Measurements from ENCODE around the gene ACAD10. TPM values are rescaled to one million over a fixed set of nuclear protein-coding genes. Genes with fewer than 3 reads are reported as not detected.
"Not testable (repeated sequence)": the region's sequence is repeated elsewhere in the genome, so short reads cannot be mapped to it uniquely, and the experiment has no call there.

The ACAD10 gene
- total RNA-seq, 4 donors from 2014 or later = 13.9 to 20.4 (median 16.6) TPM

GRCh38 chr12:111699962-111700361 lies 14.1 kb downstream of the ACAD10 start:
- intact Hi-C loops (cut with DNase I) = no loop called here

GRCh38 chr12:111705672-111706071 lies 19.8 kb downstream of the ACAD10 start:
- Histone ChIP-seq H3K27ac (no peak overlapping the region), H3K27me3 (no peaks in the 10 kb centered on the region), H3K4me1 (no peaks in the 10 kb centered on the region), H3K9me3 (no peaks in the 10 kb centered on the region), H3K36me3 (peaks cover 6 to 98% (median 11%) of the 10 kb centered on the region in 3 donors), H3K4me3 (no peak overlapping the region)
- intact Hi-C loops (cut with DNase I) = no loop called here
- no peak for DNase-seq
- TF ChIP-seq CTCF (IDR thresholded peaks at IDR 0.05) = no peak
- TF ChIP-seq POLR2A (IDR thresholded peaks at IDR 0.05) = no peak
- WGBS, 2 donors = 83 to 87% methylated on average over 5 of the region's 5 CpGs

More at GRCh38 chr12:111699962-111700361, 14.1 kb downstream of the ACAD10 start:
- 81 to 88% methylated on average over 2 of the region's 2 CpGs for WGBS, 2 donors
- Histone ChIP-seq H3K27me3 (no peaks in the 10 kb centered on the region), H3K27ac (no peak overlapping the region), H3K9me3 (no peaks in the 10 kb centered on the region), H3K4me3 (no peak overlapping the region), H3K4me1 (no peaks in the 10 kb centered on the region), H3K36me3 (peaks cover 6 to 98% (median 7%) of the 10 kb centered on the region in 3 donors)
- DNase-seq = no peak
- TF ChIP-seq POLR2A (IDR thresholded peaks at IDR 0.05) = no peak
- TF ChIP-seq CTCF (IDR thresholded peaks at IDR 0.05) = no peak

GRCh38 chr12:111706145-111706544 lies 20.3 kb downstream of the ACAD10 start:
- DNase-seq = no peak
- intact Hi-C loops (cut with DNase I) = no loop called here
- Histone ChIP-seq H3K27me3 (no peaks in the 10 kb centered on the region), H3K36me3 (peaks cover 5 to 98% (median 11%) of the 10 kb centered on the region in 3 donors), H3K27ac (no peak overlapping the region), H3K9me3 (no peaks in the 10 kb centered on the region), H3K4me1 (no peaks in the 10 kb centered on the region), H3K4me3 (no peak overlapping the region)
- 88 to 94% methylated on average over 6 of the region's 6 CpGs for WGBS, 2 donors
- TF ChIP-seq CTCF (IDR thresholded peaks at IDR 0.05) (no peak), POLR2A (IDR thresholded peaks at IDR 0.05) (no peak)

DNA sequence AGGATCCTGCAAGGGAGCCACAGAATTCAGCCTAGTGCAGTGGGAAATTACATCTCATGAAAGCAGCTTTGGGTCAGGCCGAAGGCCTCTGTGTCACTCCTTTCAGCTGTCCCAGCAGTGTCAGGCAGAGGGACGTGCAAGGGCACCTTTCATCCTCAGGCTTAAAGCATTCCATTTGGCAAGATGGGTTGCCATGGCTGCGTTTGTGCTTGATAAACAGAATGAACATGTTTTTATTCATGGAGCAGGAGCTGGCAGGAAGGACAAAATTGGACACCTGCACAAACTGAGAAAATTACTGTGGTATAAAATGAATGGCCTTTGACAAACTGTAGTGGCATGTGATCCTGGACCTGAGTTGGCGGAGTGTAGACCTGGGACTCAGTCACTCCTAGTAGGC lies 29.4 kb downstream of the ACAD10 start:
- DNase-seq = no peak
- Histone ChIP-seq H3K27me3 (no peaks in the 10 kb centered on the region), H3K9me3 (no peaks in the 10 kb centered on the region), H3K4me3 (no peak overlapping the region), H3K4me1 (no peaks in the 10 kb centered on the region), H3K36me3 (peaks cover 10 to 100% (median 12%) of the 10 kb centered on the region in 3 donors), H3K27ac (no peak overlapping the region)
- WGBS, 2 donors = 47 to 60% methylated on average over 3 to 4 of the region's 4 CpGs
- intact Hi-C loops (cut with DNase I) = no loop called here
- TF ChIP-seq CTCF (IDR thresholded peaks at IDR 0.05) (no peak), POLR2A (IDR thresholded peaks at IDR 0.05) (no peak)

DNA sequence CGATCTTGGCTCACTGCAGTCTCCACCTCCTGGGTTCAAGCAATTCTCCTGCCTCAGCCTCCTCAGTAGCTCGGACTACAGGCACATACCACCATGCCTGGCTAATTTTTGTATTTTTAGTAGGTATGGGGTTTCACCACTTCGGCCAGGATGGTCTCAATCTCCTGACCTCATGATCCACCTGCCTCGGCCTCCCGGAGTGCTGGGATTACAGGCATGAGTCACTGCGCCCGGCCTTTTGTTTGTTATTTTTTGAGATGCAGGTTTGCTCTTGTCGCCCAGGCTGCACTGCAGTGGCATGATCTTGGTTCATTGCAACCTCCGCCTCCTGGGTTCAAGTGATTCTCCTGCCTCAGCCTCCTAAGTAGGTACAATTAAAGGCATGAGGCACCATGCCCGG lies 33.5 kb downstream of the ACAD10 start:
- DNase-seq; intact Hi-C loops (cut with DNase I); H3K4me1 ChIP-seq; H3K27me3 ChIP-seq; H3K9me3 ChIP-seq; H3K4me3 ChIP-seq; H3K27ac ChIP-seq: not testable (repeated sequence)
- H3K36me3 ChIP-seq = peaks cover 0 to 94% (median 12%) of the 10 kb centered on the region in 3 donors
- 71 to 74% methylated on average over 8 to 10 of the region's 10 CpGs for WGBS, 2 donors

GRCh38 chr12:111720457-111720856 lies 34.6 kb downstream of the ACAD10 start:
- no peak for TF ChIP-seq POLR2A (IDR thresholded peaks at IDR 0.05)
- TF ChIP-seq CTCF (IDR thresholded peaks at IDR 0.05) = no peak
- H3K36me3 ChIP-seq = peaks cover 0 to 94% (median 12%) of the 10 kb centered on the region in 3 donors
- no peak overlapping the region for H3K27ac ChIP-seq
- H3K9me3 ChIP-seq = no peaks in the 10 kb centered on the region
- intact Hi-C loops (cut with DNase I) = no loop called here
- H3K4me1 ChIP-seq = no peaks in the 10 kb centered on the region
- 93 to 95% methylated on average over 6 of the region's 6 CpGs for WGBS, 2 donors
- no peak overlapping the region for H3K4me3 ChIP-seq
- no peaks in the 10 kb centered on the region for H3K27me3 ChIP-seq
- DNase-seq = no peak

- no CpG with 5 or more reads among the region's 46 CpGs for WGBS, 2 donors
- H3K27me3 ChIP-seq; intact Hi-C loops (cut with DNase I); DNase-seq; H3K4me1 ChIP-seq; H3K27ac ChIP-seq; H3K9me3 ChIP-seq; H3K4me3 ChIP-seq: not testable (repeated sequence)
- peaks cover 0 to 94% (median 4%) of the 10 kb centered on the region in 3 donors for H3K36me3 ChIP-seq
These were observed 38.0 kb downstream of the ACAD10 start for GRCh38 chr12:111723646-111724360.

Measured in esophagus squamous epithelium (tissue), 5 donors.